Lower leg skin (tissue), 3 donors: Measurements from ENCODE around the gene ARHGAP29.

ENCODE experiments used
- CTCF ChIP-seq, 3 donors: fragments of 450-650 bp; IDR thresholded peaks; one replicate each; pipeline ENCODE4 v1.5.1; 2016; ENCODE audit warnings: antibody characterized with exemption in 3 of 3, mild to moderate bottlenecking in 3 of 3, moderate library complexity in 2 of 3
- POLR2A ChIP-seq, 2 donors: fragments of 450-650 bp; IDR thresholded peaks; one replicate each; pipeline ENCODE4 v1.6.1; 2016 to 2017; ENCODE audit warnings: antibody characterized with exemption in 2 of 2, mild to moderate bottlenecking in 1 of 2, moderate library complexity in 1 of 2

DNA sequence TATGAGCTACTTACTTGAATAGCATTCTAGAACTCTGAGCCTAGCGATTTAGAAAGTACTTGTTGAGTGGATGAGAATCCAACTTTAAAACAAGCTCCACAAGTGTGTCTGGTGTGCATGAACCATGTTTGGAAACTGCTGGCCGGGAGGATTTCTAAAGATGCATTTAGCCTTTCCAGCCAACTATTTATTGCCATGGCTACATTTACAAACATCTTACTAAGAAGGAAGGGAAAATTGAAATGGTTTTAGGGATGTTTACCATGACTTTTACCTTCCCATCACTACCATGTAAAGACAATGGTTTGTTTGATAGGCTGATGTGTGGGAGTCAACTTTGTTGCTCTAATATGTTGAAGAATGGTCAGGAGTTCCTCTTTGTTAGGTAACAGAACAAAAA lies 37.7 kb upstream of the ARHGAP29 start:
- TF ChIP-seq POLR2A (IDR thresholded peaks at IDR 0.05) (no peak), CTCF (IDR thresholded peaks at IDR 0.05) (no peak)
